Measurements from ENCODE around the gene IFIT2. TPM values are rescaled to one million over a fixed set of nuclear protein-coding genes. Genes with fewer than 3 reads are reported as not detected.

Gene IFIT2
- total RNA-seq, 1 donor from 2014 or later = 6.5 TPM

Other genes starting within 250 kb of the IFIT2 start
- 3.6 and 3.9 TPM in 2 replicates for gene CH25H, start 94.7 kb upstream of the IFIT2 start, total RNA-seq
- gene LIPA, start 50.3 kb upstream of the IFIT2 start, total RNA-seq = 62.5 and 142 TPM in 2 replicates
- 7.3 and 15.7 TPM in 2 replicates for gene IFIT3, start 26.0 kb downstream of the IFIT2 start, total RNA-seq
- gene IFIT1B, start 76.0 kb downstream of the IFIT2 start, total RNA-seq = not detected in 2 replicates
- 1.0 and 1.8 TPM in 2 replicates for gene IFIT1, start 90.6 kb downstream of the IFIT2 start, total RNA-seq
- 5.9 and 16.9 TPM in 2 replicates for gene IFIT5, start 112.5 kb downstream of the IFIT2 start, total RNA-seq
- under 0.01 TPM in 1 of 2 replicates, not detected in the other for gene SLC16A12, start 233.5 kb downstream of the IFIT2 start, total RNA-seq